Measurements from ENCODE around the gene SLA2. TPM values are rescaled to one million over a fixed set of nuclear protein-coding genes. Genes with fewer than 3 reads are reported as not detected.

Gene SLA2
- polyA plus RNA-seq, 2 of the 4 experiments (the other 2 are of a cell fraction): 0.06 TPM; not detected in 1

GRCh38 chr20:36578356-36579041, 67.5 kb downstream of the SLA2 start:
- Histone ChIP-seq H3K4me3 (no peak overlapping the region), H3K4me2 (no peak overlapping the region), H3K27ac (no peak overlapping the region), H3K9me3 (no peaks in the 10 kb centered on the region), H3K4me1 (peaks cover 11% of the 10 kb centered on the region)
- no peak for FAIRE-seq
- ChIA-PET CTCF (interaction anchor here (0.6 to 4.2 kb wide), 4 partner anchors 27 to 176 kb away, joined by 3 to 23 read pairs (median 4); partner anchors contain the start of gene RAB5IF), POLR2A (no interaction called here)
- ATAC-seq: no peak
- DNase-seq (ENCODE audit: low read depth in 1 of 2, low spot score in 1 of 2): no peak
- TF ChIP-seq RCOR1 (IDR thresholded peaks at IDR 0.05; ENCODE audit: low read depth, low read length): no peak
- TF ChIP-seq CHD2 (IDR thresholded peaks at IDR 0.05; ENCODE audit: low read length, partially characterized antibody): no peak
- no peak for TF ChIP-seq ZNF302 (CRISPR knock-in tag; IDR thresholded peaks at IDR 0.05)
- TF ChIP-seq CBX2 (IDR thresholded peaks at IDR 0.05; ENCODE audit: borderline replicate concordance, low read depth): no peak
- TF ChIP-seq CEBPB (IDR thresholded peaks at IDR 0.05): no peak
- no peak for TF ChIP-seq HMGXB4 (CRISPR knock-in tag; IDR thresholded peaks at IDR 0.05; ENCODE audit: borderline replicate concordance)
- TF ChIP-seq SREBF2 (IDR thresholded peaks at IDR 0.05): no peak
- no peak for TF ChIP-seq ESRRA (IDR thresholded peaks at IDR 0.05; ENCODE audit: borderline replicate concordance, low read length)
- TF ChIP-seq HEYL (CRISPR knock-in tag; IDR thresholded peaks at IDR 0.05): no peak
- no peak for TF ChIP-seq BHLHE40 (IDR thresholded peaks at IDR 0.05; ENCODE audit: low read depth, low read length)
- 93% methylated on average over 15 of the region's 15 CpGs for WGBS (ENCODE audit: missing lambda C conversion rate)

- ChIA-PET CTCF (interaction anchor here (1.1 to 2.3 kb wide), 3 partner anchors 19 to 198 kb away, joined by 3 to 18 read pairs (median 5); partner anchors contain the start of genes DSN1 and RAB5IF), POLR2A (no interaction called here)
- no peak for FAIRE-seq
- no peaks in the 10 kb centered on the region for H3K9me3 ChIP-seq
- H3K4me1 ChIP-seq: peaks cover 15% of the 10 kb centered on the region
- no peak overlapping the region for H3K27ac ChIP-seq
- no peak overlapping the region for H3K4me3 ChIP-seq
- TF ChIP-seq JUNB (IDR thresholded peaks at IDR 0.05): no peak
- no peak for DNase-seq (ENCODE audit: low read depth in 1 of 2, low spot score in 1 of 2)
- WGBS (ENCODE audit: missing lambda C conversion rate): 100% methylated on average over 1 of the region's 1 CpG
- no peak for ATAC-seq
- no peak overlapping the region for H3K4me2 ChIP-seq
Observed at GRCh38 chr20:36576081-36576445, 69.9 kb downstream of the SLA2 start.

DNA sequence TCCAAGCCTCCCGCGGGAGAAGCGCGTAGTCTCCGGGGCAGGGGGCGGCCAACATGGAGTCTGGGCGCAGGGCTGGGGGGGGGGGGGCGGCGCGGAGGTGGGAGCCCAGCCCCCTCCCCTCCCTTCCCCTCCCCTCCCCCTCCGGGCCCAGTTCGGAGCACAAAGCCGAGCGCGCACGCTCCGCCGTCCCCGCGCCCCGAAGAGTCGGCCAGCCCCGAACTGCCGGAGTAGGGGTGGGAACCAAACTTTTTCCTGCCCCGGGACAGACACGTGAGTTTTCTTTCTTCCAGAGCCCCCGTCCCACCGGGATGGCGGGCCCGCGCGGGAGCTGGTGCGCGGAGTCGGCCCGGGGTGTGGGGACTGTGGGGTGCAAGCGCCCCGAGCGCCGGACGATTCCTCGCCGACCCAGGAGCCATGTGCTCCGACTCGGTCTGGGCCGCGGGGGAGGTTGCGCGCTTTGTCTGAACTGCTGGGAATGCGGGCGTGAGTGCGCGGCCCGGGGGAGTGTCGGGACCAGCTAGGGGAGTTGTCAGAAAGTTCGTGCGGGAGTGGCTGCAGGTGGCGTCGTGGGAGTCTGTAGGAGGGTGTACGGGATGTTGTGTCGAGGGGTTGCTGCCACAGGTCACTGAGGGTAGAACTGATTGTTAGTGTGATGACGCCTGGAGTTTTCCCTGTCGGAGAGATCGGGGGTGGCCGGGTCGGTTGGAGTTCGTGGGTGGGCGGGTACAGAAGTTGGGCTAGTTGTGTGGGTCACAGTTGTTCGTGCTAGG, 71.4 kb downstream of the SLA2 start:
- peak overlapping the region; percentile 86 for H3K4me3 ChIP-seq
- WGBS (ENCODE audit: missing lambda C conversion rate): 17% methylated on average over 22 of the region's 69 CpGs
- no peak for FAIRE-seq
- H3K27ac ChIP-seq: peak overlapping the region; percentile 70 to 93
- ChIA-PET CTCF (interaction anchor here (1.2 to 2.3 kb wide), 2 partner anchors 16 to 31 kb away, joined by 3 to 18 read pairs; partner anchors contain the start of gene RAB5IF), POLR2A (no interaction called here)
- peak; percentile 40 to 70; a peak in 5 of 6 replicates for ATAC-seq
- H3K4me1 ChIP-seq: peaks cover 15% of the 10 kb centered on the region
- H3K4me2 ChIP-seq: peak overlapping the region; percentile 97
- H3K9me3 ChIP-seq: no peaks in the 10 kb centered on the region
- DNase-seq (ENCODE audit: low read depth in 1 of 2, low spot score in 1 of 2): peak; percentile 46
- no peak; the same call in 1 of the 2 replicates for TF ChIP-seq MYC (IDR thresholded peaks at IDR 0.05; ENCODE audit: borderline replicate concordance, low read length)
- TF ChIP-seq MAX (IDR thresholded peaks at IDR 0.05): peak; percentile 91
- peak; percentile 87 for TF ChIP-seq E2F6 (IDR thresholded peaks at IDR 0.05; ENCODE audit: borderline replicate concordance, low read depth)

DNA sequence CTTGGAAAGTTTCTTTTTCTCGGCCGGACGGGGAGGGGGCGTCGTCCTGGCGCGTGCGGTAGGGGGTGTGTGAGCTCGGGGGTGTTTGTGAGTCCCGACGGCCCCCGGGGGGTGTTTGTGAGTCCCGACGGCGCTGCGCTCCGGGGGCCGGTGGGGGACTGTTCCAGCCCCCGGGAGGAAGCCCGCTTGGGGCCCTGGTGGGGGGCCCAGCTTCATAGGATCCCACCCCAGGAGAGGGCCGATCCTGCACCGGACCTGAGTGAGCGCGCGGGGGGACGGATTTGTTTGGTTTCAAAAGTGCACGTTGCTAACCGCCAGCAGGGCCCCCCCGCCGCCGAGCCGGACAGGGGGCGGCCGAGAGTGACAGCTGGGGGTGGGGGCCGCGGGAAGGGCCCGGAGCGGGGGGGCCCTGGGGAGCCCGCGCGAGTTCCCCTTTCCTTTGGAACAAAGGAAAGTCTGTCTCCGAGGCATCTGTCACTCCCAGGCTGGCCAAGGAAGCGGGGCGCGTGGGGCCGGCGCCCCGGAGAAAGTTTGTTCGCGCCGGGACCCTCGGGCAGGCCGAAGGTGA, 72.1 kb downstream of the SLA2 start:
- H3K4me2 ChIP-seq: peak overlapping the region; percentile 97
- TF ChIP-seq ATOH8 (CRISPR knock-in tag; IDR thresholded peaks at IDR 0.05; ENCODE audit: low read depth): no peak
- peak; percentile 33; the same call in 1 of the 2 replicates for TF ChIP-seq PHF8 (IDR thresholded peaks at IDR 0.05; ENCODE audit: borderline replicate concordance, low read depth)
- ATAC-seq (peak; percentile 4 to 14; a peak in 3 of 6 replicates), FAIRE-seq (no peak), DNase-seq (ENCODE audit: low read depth in 1 of 2, low spot score in 1 of 2) (no peak)
- no peaks in the 10 kb centered on the region for H3K9me3 ChIP-seq
- POLR2A ChIA-PET: no interaction called here
- 2% methylated on average over 14 of the region's 53 CpGs for WGBS (ENCODE audit: missing lambda C conversion rate)
- H3K4me3 ChIP-seq: peak overlapping the region; percentile 86
- peaks cover 15% of the 10 kb centered on the region for H3K4me1 ChIP-seq
- H3K27ac ChIP-seq: peak overlapping the region; percentile 70 to 93
- CTCF ChIA-PET: interaction anchor here (1.2 kb wide), 1 partner anchor 15 kb away, joined by 3 read pairs; no protein-coding TSS in a partner anchor
